ENCODE measurements around the gene NDFIP1.

Gene NDFIP1

DNA sequence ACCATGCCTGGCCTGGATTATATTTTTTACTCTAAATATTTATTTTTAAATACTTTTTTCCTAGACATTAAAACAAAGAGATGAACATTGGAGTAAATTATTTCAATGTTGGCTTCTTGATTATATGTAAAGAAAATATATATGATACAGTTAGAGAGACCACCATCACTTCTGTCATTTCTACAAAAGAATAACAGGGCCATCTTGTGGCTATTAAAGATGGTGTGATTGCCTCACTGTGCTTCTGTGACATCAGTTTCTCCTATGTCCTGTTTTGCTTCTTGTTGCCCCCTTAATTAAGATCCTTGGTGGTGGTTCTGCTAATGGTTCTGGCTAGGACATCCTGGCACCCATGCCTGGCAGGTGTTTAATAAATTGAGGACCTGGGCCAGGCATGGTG, 32.9 kb downstream of the NDFIP1 start:
- DNase-seq (ENCODE audit: extremely low read depth, low read depth), result no peak
- TF ChIP-seq, protein P1, sequence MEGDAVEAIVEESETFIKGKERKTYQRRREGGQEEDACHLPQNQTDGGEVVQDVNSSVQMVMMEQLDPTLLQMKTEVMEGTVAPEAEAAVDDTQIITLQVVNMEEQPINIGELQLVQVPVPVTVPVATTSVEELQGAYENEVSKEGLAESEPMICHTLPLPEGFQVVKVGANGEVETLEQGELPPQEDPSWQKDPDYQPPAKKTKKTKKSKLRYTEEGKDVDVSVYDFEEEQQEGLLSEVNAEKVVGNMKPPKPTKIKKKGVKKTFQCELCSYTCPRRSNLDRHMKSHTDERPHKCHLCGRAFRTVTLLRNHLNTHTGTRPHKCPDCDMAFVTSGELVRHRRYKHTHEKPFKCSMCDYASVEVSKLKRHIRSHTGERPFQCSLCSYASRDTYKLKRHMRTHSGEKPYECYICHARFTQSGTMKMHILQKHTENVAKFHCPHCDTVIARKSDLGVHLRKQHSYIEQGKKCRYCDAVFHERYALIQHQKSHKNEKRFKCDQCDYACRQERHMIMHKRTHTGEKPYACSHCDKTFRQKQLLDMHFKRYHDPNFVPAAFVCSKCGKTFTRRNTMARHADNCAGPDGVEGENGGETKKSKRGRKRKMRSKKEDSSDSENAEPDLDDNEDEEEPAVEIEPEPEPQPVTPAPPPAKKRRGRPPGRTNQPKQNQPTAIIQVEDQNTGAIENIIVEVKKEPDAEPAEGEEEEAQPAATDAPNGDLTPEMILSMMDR (IDR thresholded peaks at IDR 0.05; ENCODE audit: low read depth, low read length, missing control alignments), result no peak
- H3K4me3 ChIP-seq (replicated peaks; ENCODE audit: low read depth, low read length), result no peak overlapping the region

DNA sequence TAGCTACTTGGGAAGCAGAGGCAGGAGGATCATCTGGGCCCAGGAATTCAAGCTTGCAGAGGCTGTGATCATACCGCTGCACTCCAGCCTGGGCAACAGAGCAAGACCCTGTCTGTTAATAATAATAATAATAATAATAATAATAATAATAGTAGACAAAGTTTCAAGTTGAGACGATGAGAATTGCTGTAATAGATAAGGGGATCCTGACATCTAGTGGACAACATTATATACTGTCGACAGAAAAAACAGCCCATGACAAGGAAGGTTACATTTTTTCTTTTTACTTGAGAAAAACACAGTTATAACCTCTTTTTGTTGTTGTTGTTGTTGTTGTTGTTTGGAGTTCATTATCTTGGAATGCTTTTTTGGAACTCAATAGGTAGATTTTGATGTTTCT, 35.3 kb downstream of the NDFIP1 start:
- DNase-seq (ENCODE audit: extremely low read depth, low read depth), result no peak
- TF ChIP-seq, protein P1 (IDR thresholded peaks at IDR 0.05; ENCODE audit: low read depth, low read length, missing control alignments), result peak; percentile 30
- no peak overlapping the region for H3K4me3 ChIP-seq (replicated peaks; ENCODE audit: low read depth, low read length)

DNA sequence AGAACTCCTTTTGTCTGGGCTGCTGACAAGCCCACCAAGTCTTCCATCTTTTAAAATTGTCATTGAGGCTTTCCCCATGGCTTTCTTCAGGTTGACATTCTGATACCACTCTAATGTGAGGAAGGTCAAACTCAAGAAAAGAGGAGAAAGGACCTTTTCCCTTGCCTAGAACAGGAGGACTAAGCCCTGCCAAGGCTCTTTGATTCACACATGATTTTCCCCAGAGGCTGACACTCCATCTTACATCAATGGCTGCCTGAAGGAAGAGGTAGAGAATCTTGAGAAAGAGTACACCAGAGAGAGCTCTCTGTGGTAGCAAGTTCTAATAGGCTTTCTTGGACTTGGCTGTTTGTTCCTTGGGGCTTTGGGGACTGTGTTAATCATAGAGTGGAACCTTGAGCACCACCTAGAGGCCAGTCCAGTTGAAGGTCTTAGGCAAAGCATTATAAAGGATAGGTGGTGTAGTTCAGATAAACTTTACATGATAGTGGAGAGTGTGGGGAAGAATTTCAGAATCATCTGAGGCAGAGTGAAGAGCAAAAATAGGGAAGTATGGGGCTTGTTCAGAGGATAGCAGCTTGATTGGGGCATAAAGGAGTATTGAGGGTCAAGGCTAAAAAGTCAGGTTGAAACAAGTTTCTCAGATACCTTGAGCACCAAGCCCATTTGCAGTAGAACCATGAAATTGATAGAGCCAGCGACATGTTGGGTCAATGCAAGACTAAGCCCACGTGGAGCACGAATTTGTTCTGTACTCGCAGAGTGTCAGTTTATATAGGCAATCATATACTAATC, 36.7 kb downstream of the NDFIP1 start:
- TF ChIP-seq, protein P1 (IDR thresholded peaks at IDR 0.05; ENCODE audit: low read depth, low read length, missing control alignments), result peak; percentile 83
- peak; percentile 38 for DNase-seq (ENCODE audit: extremely low read depth, low read depth)
- H3K4me3 ChIP-seq (replicated peaks; ENCODE audit: low read depth, low read length), result no peak overlapping the region

DNA sequence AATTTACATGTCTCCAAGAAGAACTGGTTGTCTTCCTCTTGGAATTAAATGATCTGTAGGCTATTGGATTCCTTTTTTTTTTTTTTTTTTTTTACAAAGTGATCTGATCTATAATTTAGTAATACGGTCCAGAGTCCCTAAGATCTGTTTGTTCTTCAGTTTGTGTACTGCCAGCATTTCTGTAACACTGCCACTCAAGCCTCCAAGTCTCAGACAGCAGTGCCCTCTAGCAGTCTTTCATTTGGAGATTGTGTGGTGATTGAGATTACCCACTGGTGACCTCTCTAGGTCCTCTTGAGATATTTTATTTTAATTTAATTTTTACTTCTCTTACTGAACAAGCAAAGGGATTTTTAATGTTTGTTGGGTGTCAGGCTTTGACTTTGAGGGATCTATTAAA, 40.8 kb downstream of the NDFIP1 start:
- H3K4me3 ChIP-seq (replicated peaks; ENCODE audit: low read depth, low read length), result no peak overlapping the region
- DNase-seq (ENCODE audit: extremely low read depth, low read depth), result no peak
- TF ChIP-seq, protein P1 (IDR thresholded peaks at IDR 0.05; ENCODE audit: low read depth, low read length, missing control alignments), result no peak

DNA sequence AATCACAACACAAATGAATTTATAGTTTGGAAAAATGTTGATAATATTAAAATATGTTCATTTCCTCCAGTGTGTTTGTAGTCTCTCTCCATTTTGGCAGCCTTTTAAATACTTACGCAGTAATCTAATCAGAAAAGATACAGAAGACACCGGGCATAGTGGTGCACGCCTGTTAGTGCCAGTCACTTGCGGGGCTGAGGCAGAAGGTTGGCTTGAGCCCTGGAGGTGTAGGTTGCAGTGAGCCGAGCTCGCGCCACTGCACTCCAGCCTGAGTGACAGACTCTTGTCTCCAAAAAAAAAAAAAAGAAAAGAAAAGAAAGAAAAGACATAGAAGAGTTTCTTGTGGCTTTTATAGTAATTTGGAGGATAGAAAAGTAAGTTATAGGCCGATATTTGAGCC, 41.9 kb downstream of the NDFIP1 start:
- no peak for DNase-seq (ENCODE audit: extremely low read depth, low read depth)
- no peak overlapping the region for H3K4me3 ChIP-seq (replicated peaks; ENCODE audit: low read depth, low read length)
- TF ChIP-seq, protein P1 (IDR thresholded peaks at IDR 0.05; ENCODE audit: low read depth, low read length, missing control alignments), result no peak

DNA sequence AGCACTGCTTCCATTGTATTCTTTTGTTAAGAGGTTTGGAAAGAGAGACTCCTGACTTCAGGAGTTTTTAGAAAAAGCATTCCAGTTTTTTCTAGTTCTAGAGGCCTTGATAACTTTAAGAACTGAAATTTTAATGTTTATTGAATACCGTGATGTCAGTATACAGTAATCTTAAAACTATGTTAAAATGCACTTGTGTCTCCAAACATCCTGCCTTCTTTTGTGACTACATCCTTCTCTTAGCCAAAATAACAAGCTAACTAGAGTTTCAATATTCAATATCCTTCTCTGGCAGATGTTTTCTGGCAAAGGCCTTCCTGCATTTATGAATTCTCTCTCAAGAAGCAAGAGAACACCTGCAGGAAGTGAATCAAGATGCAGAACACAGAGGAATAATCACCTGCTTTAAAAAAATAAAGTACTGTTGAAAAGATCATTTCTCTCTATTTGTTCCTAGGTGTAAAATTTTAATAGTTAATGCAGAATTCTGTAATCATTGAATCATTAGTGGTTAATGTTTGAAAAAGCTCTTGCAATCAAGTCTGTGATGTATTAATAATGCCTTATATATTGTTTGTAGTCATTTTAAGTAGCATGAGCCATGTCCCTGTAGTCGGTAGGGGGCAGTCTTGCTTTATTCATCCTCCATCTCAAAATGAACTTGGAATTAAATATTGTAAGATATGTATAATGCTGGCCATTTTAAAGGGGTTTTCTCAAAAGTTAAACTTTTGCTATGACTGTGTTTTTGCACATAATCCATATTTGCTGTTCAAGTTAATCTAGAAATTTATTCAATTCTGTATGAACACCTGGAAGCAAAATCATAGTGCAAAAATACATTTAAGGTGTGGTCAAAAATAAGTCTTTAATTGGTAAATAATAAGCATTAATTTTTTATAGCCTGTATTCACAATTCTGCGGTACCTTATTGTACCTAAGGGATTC, 43.1 kb downstream of the NDFIP1 start:
- TF ChIP-seq, protein P1 (IDR thresholded peaks at IDR 0.05; ENCODE audit: low read depth, low read length, missing control alignments), result peak; percentile 76
- no peak overlapping the region for H3K4me3 ChIP-seq (replicated peaks; ENCODE audit: low read depth, low read length)

More for the DNA sequence above, 43.1 kb downstream of the NDFIP1 start:
- DNase-seq (ENCODE audit: extremely low read depth, low read depth), result peak; percentile 57
